CD4-positive, alpha-beta T cell treated with Interleukin-17A for 4 hours (primary cell): ENCODE results near the gene SLC5A3.

ENCODE experiments used
- DNase-seq: peaks from one replicate; pipeline ENCODE4 v3.0.0-alpha.2; 2020; ENCODE audit warnings: mixed read lengths

The SLC5A3 gene

GRCh38 chr21:34072145-34073031 is 990 bp upstream of the SLC5A3 start:
- peak; percentile 46 for DNase-seq

- DNase-seq = peak; percentile 70
Observed at GRCh38 chr21:34073749-34074282, 438 bp downstream of the SLC5A3 start.

- peak; percentile 8 for DNase-seq
Observed at GRCh38 chr21:34074283-34075090, 1.1 kb downstream of the SLC5A3 start.

- DNase-seq = no peak
Observed at GRCh38 chr21:34075091-34075425, 1.7 kb downstream of the SLC5A3 start.

GRCh38 chr21:34075760-34076660 is 2.6 kb downstream of the SLC5A3 start:
- DNase-seq = peak; percentile 28

GRCh38 chr21:34076835-34077234 is 3.5 kb downstream of the SLC5A3 start:
- DNase-seq = no peak

GRCh38 chr21:34077888-34078287 is 4.5 kb downstream of the SLC5A3 start:
- no peak for DNase-seq

- DNase-seq = peak; percentile 43
Observed at GRCh38 chr21:34078915-34079314, 5.5 kb downstream of the SLC5A3 start.

GRCh38 chr21:34080710-34081109 is 7.3 kb downstream of the SLC5A3 start:
- no peak for DNase-seq

GRCh38 chr21:34082769-34083168 is 9.4 kb downstream of the SLC5A3 start:
- no peak for DNase-seq

GRCh38 chr21:34083357-34083756 is 10.0 kb downstream of the SLC5A3 start:
- no peak for DNase-seq

GRCh38 chr21:34085129-34085528 is 11.8 kb downstream of the SLC5A3 start:
- DNase-seq = no peak

- peak; percentile 34 for DNase-seq
Observed at GRCh38 chr21:34086887-34087306, 13.5 kb downstream of the SLC5A3 start.

GRCh38 chr21:34088752-34089151 is 15.4 kb downstream of the SLC5A3 start:
- no peak for DNase-seq

- DNase-seq = no peak
Observed at GRCh38 chr21:34091032-34091431, 17.7 kb downstream of the SLC5A3 start.

- DNase-seq = no peak
Observed at GRCh38 chr21:34091607-34092006, 18.2 kb downstream of the SLC5A3 start.

GRCh38 chr21:34092262-34092921 is 19.0 kb downstream of the SLC5A3 start:
- DNase-seq = peak; percentile 30

GRCh38 chr21:34093083-34093482 is 19.7 kb downstream of the SLC5A3 start:
- no peak for DNase-seq

GRCh38 chr21:34094949-34095348 is 21.6 kb downstream of the SLC5A3 start:
- DNase-seq = no peak

- DNase-seq = no peak
Observed at GRCh38 chr21:34097442-34097841, 24.1 kb downstream of the SLC5A3 start.

- DNase-seq = no peak
Observed at GRCh38 chr21:34100337-34100736, 27.0 kb downstream of the SLC5A3 start.

- DNase-seq = no peak
Observed at GRCh38 chr21:34100790-34101189, 27.4 kb downstream of the SLC5A3 start.
